Heart right ventricle (tissue), 16 donors: ENCODE data around the gene STK4. TPM values are rescaled to one million over a fixed set of nuclear protein-coding genes. Genes with fewer than 3 reads are reported as not detected.

Experiments
- ATAC-seq, 8 donors: fragments of 200-7000 bp; cut with Tn5 transposase; one replicate each; pipeline ENCODE4 v1.9.1; 2020; ENCODE audit warnings: mild to moderate bottlenecking in 8 of 8, moderate library complexity in 8 of 8, moderate number of reproducible peaks in 1 of 8
- DNase-seq, 2 donors: peaks; one replicate each; pipeline ENCODE4 v3.0.0-alpha.2; 2020
- H3K27ac ChIP-seq, 10 donors: fragments of 200-600 bp; sonication (generic) in 2 of 10; one replicate each; pipeline versions ENCODE4 v1.5.0 to v1.8.0; 2020 to 2022; ENCODE audit warnings: mild to moderate bottlenecking in 3 of 10
- H3K27me3 ChIP-seq, 7 donors: fragments of 200-600 bp; one replicate each; pipeline ENCODE4 v1.8.0; 2021 to 2022; ENCODE audit warnings: mild to moderate bottlenecking in 2 of 7
- H3K36me3 ChIP-seq, 9 donors: fragments of 200-600 bp; sonication (generic) in 1 of 9; one replicate each; pipeline versions ENCODE4 v1.5.0 to v1.8.0; 2020 to 2022; ENCODE audit warnings: mild to moderate bottlenecking in 2 of 9
- H3K4me1 ChIP-seq, 9 donors: fragments of 200-600 bp; sonication (generic) in 1 of 9; one replicate each; pipeline versions ENCODE4 v1.5.0 to v1.8.0; 2020 to 2022; ENCODE audit warnings: mild to moderate bottlenecking in 4 of 9
- H3K4me3 ChIP-seq, 10 donors: fragments of 200-600 bp; sonication (generic) in 2 of 10; one replicate each; pipeline versions ENCODE4 v1.5.0 to v1.8.0; 2020 to 2022; ENCODE audit warnings: mild to moderate bottlenecking in 7 of 10, moderate library complexity in 2 of 10
- H3K9me3 ChIP-seq, 11 donors: fragments of 200-600 bp in 10 of 11; sonication (generic) in 2 of 11; one replicate each; pipeline versions ENCODE4 v1.5.0 to v1.8.0; 2013 to 2022; ENCODE audit warnings: mild to moderate bottlenecking in 2 of 11, control low read depth in 1 of 11, moderate library complexity in 1 of 11
- CTCF ChIP-seq, 9 donors: fragments of 200-600 bp; sonication (generic) in 2 of 9; IDR thresholded peaks; one replicate each; pipeline versions ENCODE4 v1.5.0 to v1.8.0; 2021 to 2022; ENCODE audit warnings: antibody characterized with exemption in 9 of 9, mild to moderate bottlenecking in 5 of 9, moderate library complexity in 1 of 9
- WGBS, 2 donors: extraction: QIAGEN DNeasy Blood & Tissue Kit; methylation state at CpG; one replicate each; pipeline ENCODE4 v1.1.7; 2013; ENCODE audit warnings: inconsistent platforms in 1 of 2; 5-methylcytosine and 5-hydroxymethylcytosine counted together
- intact Hi-C, 10 donors: fragments of 100-400 bp; cut with DNase I; formaldehyde crosslinking; loops; one replicate each; pipeline versions ENCODE4 v1.11.1 to v1.14.2; 2022
- polyA plus RNA-seq, 2 donors: library from polyadenylated mRNA; stranded (reverse); fragments of 200-250 nt; gene quantifications; one replicate each; pipeline ENCODE4 v1.2.3, GENCODE V29; 2013
- total RNA-seq, 10 donors: library from RNA; stranded (reverse); fragmentation: NEBNext Ultra II Directional in 3 of 10; extraction: Animal tissue kit (Norgen Biotek cat#: 25700) in 3 of 10; gene quantifications; one replicate each; pipeline versions ENCODE4 v1.2.1 to v1.2.4, GENCODE V29; 2021 to 2023
- donor health status: Arrhythmogenic right ventricular cardiomyopathy.
- donor health status: ischemic (EF 13 %, LVEDD 7.1; RV severe dilation, severe dysfunction).
- donor health status: healthy with polysubstance abuse.
- donor health status: DM: no; HTN: yes; CAD: no.
- donor health status: DM: no; HTN: no; CAD: no.
- donor health status: ischemic (EF 25% LVEDD 6.9; RV normal size, moderate dysfunction).
- donor health status: ischemic (EF 25% LVEDD 5.7; RV mildly dilated, moderate dysfunction).
- donor health status: healthy.
- donor health status: DM: yes; HTN: yes; CAD: no.
- donor health status: Ischemic cardiomyopathy.
- donor health status: ischemic (EF 35%, LVEDD 5.7; RV mildly dilated, moderate dysfunction).
- donor health status: nonischemic (EF 11% LVEDD 7.7; RV severe dilation, severe dysfunction).
- donor health status: DM: yes; HTN: yes; CAD: no.
- donor health status: PGD.
- donor health status: ischemic (EF 29% LVEDD 5.4; RV normal size, mild dysfunction).
- donor health status: nonischemic (EF 23%, LVEDD 6.1; RV moderate dilation, normal function).

Gene STK4
- total and polyA plus RNA-seq, 12 donors = 3.7 to 18.1 (median 8.1) TPM

- Histone ChIP-seq H3K27me3 (no peaks in the 10 kb centered on the region), H3K27ac (no peak overlapping the region), H3K4me3 (no peak overlapping the region), H3K36me3 (peaks cover 0 to 98% (median 28%) of the 10 kb centered on the region in 9 donors), H3K4me1 (no peaks in the 10 kb centered on the region), H3K9me3 (peaks cover 0 to 12% (median 6%) of the 10 kb centered on the region in 11 donors)
- 83 to 96% methylated on average over 3 of the region's 3 CpGs for WGBS, 2 donors
- intact Hi-C loops = no loop called here
- TF ChIP-seq CTCF (IDR thresholded peaks at IDR 0.05) = no peak
- DNase-seq (no peak), ATAC-seq (no peak)
Observed at GRCh38 chr20:45077559-45077958, 111.2 kb downstream of the STK4 start.

GRCh38 chr20:45080867-45081624 lies 114.7 kb downstream of the STK4 start:
- Histone ChIP-seq H3K9me3 (peaks cover 0 to 21% (median 9%) of the 10 kb centered on the region in 11 donors), H3K27ac (no peak overlapping the region), H3K4me1 (no peaks in the 10 kb centered on the region), H3K36me3 (peaks cover 0 to 72% (median 14%) of the 10 kb centered on the region in 9 donors), H3K4me3 (no peak overlapping the region), H3K27me3 (no peaks in the 10 kb centered on the region)
- ATAC-seq = no peak
- DNase-seq = no peak
- peak in 2 of 9 donors; percentile 13 to 15 for TF ChIP-seq CTCF (IDR thresholded peaks at IDR 0.05)
- 86 to 87% methylated on average over 5 of the region's 5 CpGs for WGBS, 2 donors
- intact Hi-C loops = no loop called here

GRCh38 chr20:45082468-45082867 lies 116.2 kb downstream of the STK4 start:
- Histone ChIP-seq H3K27ac (no peak overlapping the region), H3K4me3 (no peak overlapping the region), H3K27me3 (no peaks in the 10 kb centered on the region), H3K4me1 (no peaks in the 10 kb centered on the region), H3K9me3 (peaks cover 0 to 21% (median 9%) of the 10 kb centered on the region in 11 donors), H3K36me3 (peaks cover 0 to 58% (median 8%) of the 10 kb centered on the region in 9 donors)
- DNase-seq (no peak), ATAC-seq (no peak)
- no peak for TF ChIP-seq CTCF (IDR thresholded peaks at IDR 0.05)
- intact Hi-C loops = no loop called here
- 98% methylated on average over 3 of the region's 3 CpGs for WGBS, 2 donors

- intact Hi-C loops = no loop called here
- ATAC-seq (no peak), DNase-seq (no peak)
- Histone ChIP-seq H3K36me3 (peaks cover 0 to 51% (median 8%) of the 10 kb centered on the region in 9 donors), H3K27ac (no peak overlapping the region), H3K9me3 (peaks cover 0 to 21% (median 9%) of the 10 kb centered on the region in 11 donors), H3K4me3 (no peak overlapping the region), H3K27me3 (no peaks in the 10 kb centered on the region), H3K4me1 (no peaks in the 10 kb centered on the region)
- TF ChIP-seq CTCF (IDR thresholded peaks at IDR 0.05) = no peak
- 97 to 100% methylated on average over 1 of the region's 1 CpG for WGBS, 2 donors
Observed at GRCh38 chr20:45083127-45083526, 116.8 kb downstream of the STK4 start.
